Gastroesophageal sphincter (tissue), 4 donors: Measurements from ENCODE around the gene CIROP. TPM values are rescaled to one million over a fixed set of nuclear protein-coding genes. Genes with fewer than 3 reads are reported as not detected.
"Not testable (repeated sequence)": the region's sequence is repeated elsewhere in the genome, so short reads cannot be mapped to it uniquely, and the experiment has no call there.

Experiments
- ATAC-seq: fragments of 150-250 bp; one replicate; pipeline ENCODE4 v1.9.1; 2016; ENCODE audit warnings: mild to moderate bottlenecking, moderate library complexity
- H3K27ac ChIP-seq, 4 donors: fragments of 200-600 bp; sonication (generic) in 3 of 4; 1 replicate in 3 of 4; 2 replicates in 1 of 4; pipeline ENCODE4 v1.5.1; 2016 to 2019
- H3K27me3 ChIP-seq: fragments of 200-600 bp; sonication (generic); one replicate; pipeline ENCODE4 v1.5.1; 2019
- H3K36me3 ChIP-seq, 2 donors: fragments of 200-600 bp; sonication (generic); one replicate each; pipeline ENCODE4 v1.5.1; 2019; ENCODE audit warnings: control low read depth in 1 of 2
- H3K4me1 ChIP-seq, 3 donors: fragments of 200-600 bp; sonication (generic); 1 replicate in 2 of 3; 2 replicates in 1 of 3; pipeline ENCODE4 v1.5.1; 2016 to 2019; ENCODE audit warnings: control low read depth in 2 of 3
- H3K4me3 ChIP-seq, 2 donors: fragments of 200-600 bp; sonication (generic); one replicate each; pipeline ENCODE4 v1.5.1; 2019; ENCODE audit warnings: mild to moderate bottlenecking in 1 of 2, moderate library complexity in 1 of 2
- H3K9me3 ChIP-seq, 3 donors: fragments of 200-600 bp; sonication (generic); one replicate each; pipeline ENCODE4 v1.5.1; 2017 to 2019; ENCODE audit warnings: control low read depth in 2 of 3
- EP300 ChIP-seq: sonication (generic); formaldehyde crosslinking; IDR thresholded peaks from one replicate; pipeline ENCODE4 v1.6.1; 2017; ENCODE audit warnings: antibody characterized with exemption, mild to moderate bottlenecking
- POLR2A ChIP-seq, 2 donors: fragments of 450-650 bp; IDR thresholded peaks; one replicate each; pipeline ENCODE4 v1.6.1; 2017; ENCODE audit warnings: antibody characterized with exemption in 2 of 2, mild to moderate bottlenecking in 2 of 2, moderate library complexity in 1 of 2
- POLR2AphosphoS5 ChIP-seq: sonication (generic); formaldehyde crosslinking; IDR thresholded peaks from one replicate; pipeline ENCODE4 v1.6.1; 2017; ENCODE audit warnings: antibody characterized with exemption
- WGBS, 2 donors: methylation state at CpG; one replicate each; pipeline ENCODE4 v1.1.5; 2018; ENCODE audit warnings: low coverage in 1 of 2; 5-methylcytosine and 5-hydroxymethylcytosine counted together
- total RNA-seq, 4 donors: library from RNA; depleted of rRNA; stranded (reverse); fragments of >200 nt; gene quantifications; one replicate each; pipeline ENCODE4 v1.1.0, GENCODE V29; 2016
- TF ChIP-seq, protein P1 (sequence below), 4 experiments: fragments of 200-600 bp in 2 of 4; fragments of 450-650 bp in 2 of 4; sonication (generic) in 1 of 4; IDR thresholded peaks; one replicate each; pipeline ENCODE4 v1.5.1; 2017 to 2019; ENCODE audit warnings: antibody characterized with exemption in 4 of 4, mild to moderate bottlenecking in 2 of 4, moderate library complexity in 2 of 4

The CIROP gene
- total RNA-seq, 4 donors from 2014 or later = 0.13 to 0.31 TPM; not detected in 2

GRCh38 chr14:23109769-23110168 is 5.0 kb upstream of the CIROP start:
- ATAC-seq = no peak
- Histone ChIP-seq H3K27ac (no peak overlapping the region), H3K9me3 (no peaks in the 10 kb centered on the region), H3K4me3 (no peak overlapping the region), H3K4me1 (peaks cover 0 to 4% (median 0%) of the 10 kb centered on the region in 3 donors), H3K27me3 (peaks cover 35% of the 10 kb centered on the region), H3K36me3 (no peaks in the 10 kb centered on the region)
- 93 to 100% methylated on average over 1 of the region's 1 CpG for WGBS, 2 donors
- TF ChIP-seq POLR2A (IDR thresholded peaks at IDR 0.05) (no peak), POLR2AphosphoS5 (no peak), EP300 (no peak)
- TF ChIP-seq, protein P1, sequence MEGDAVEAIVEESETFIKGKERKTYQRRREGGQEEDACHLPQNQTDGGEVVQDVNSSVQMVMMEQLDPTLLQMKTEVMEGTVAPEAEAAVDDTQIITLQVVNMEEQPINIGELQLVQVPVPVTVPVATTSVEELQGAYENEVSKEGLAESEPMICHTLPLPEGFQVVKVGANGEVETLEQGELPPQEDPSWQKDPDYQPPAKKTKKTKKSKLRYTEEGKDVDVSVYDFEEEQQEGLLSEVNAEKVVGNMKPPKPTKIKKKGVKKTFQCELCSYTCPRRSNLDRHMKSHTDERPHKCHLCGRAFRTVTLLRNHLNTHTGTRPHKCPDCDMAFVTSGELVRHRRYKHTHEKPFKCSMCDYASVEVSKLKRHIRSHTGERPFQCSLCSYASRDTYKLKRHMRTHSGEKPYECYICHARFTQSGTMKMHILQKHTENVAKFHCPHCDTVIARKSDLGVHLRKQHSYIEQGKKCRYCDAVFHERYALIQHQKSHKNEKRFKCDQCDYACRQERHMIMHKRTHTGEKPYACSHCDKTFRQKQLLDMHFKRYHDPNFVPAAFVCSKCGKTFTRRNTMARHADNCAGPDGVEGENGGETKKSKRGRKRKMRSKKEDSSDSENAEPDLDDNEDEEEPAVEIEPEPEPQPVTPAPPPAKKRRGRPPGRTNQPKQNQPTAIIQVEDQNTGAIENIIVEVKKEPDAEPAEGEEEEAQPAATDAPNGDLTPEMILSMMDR (IDR thresholded peaks at IDR 0.05) = no peak

- WGBS, 2 donors = 84 to 90% methylated on average over 2 to 5 of the region's 24 CpGs
- H3K9me3 ChIP-seq, H3K27ac ChIP-seq, H3K4me3 ChIP-seq, ATAC-seq, H3K36me3 ChIP-seq: not testable (repeated sequence)
- H3K27me3 ChIP-seq = peaks cover 23% of the 10 kb centered on the region
- H3K4me1 ChIP-seq = peaks cover 0 to 10% (median 0%) of the 10 kb centered on the region in 3 donors
Observed at GRCh38 chr14:23108169-23108568, 3.4 kb upstream of the CIROP start.

DNA sequence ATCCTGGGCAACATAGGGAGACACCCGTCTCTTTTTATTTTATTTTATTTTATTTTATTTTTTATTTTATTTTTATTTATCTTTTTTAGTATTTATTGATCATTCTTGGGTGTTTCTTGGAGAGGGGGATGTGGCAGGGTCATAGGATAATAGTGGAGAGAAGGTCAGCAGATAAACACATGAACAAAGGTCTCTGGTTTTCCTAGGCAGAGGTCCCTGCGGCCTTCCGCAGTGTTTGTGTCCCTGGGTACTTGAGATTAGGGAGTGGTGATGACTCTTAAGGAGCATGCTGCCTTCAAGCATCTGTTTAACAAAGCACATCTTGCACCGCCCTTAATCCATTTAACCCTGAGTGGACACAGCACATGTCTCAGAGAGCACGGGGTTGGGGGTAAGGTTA is 2.8 kb upstream of the CIROP start:
- Histone ChIP-seq H3K27me3 (peaks cover 17% of the 10 kb centered on the region), H3K4me1 (peaks cover 0 to 10% (median 0%) of the 10 kb centered on the region in 3 donors)
- 87 to 94% methylated on average over 3 of the region's 5 CpGs for WGBS, 2 donors
- H3K4me3 ChIP-seq, ATAC-seq, H3K9me3 ChIP-seq, H3K27ac ChIP-seq, H3K36me3 ChIP-seq: not testable (repeated sequence)

DNA sequence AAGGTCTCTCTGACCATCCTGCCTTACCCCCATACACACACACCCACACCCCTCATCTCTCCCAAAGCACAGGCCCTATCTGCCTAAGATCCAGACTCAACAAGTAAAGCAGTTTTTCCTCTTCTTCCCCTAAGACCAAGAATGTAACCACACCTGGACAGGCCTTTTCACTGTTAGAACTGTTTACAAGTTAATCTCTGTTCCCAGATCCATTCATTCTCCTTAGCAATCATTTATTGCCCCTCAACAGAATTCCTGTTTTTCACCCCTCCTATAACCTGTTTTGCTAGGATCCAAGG is 1.9 kb upstream of the CIROP start:
- no peak for ATAC-seq
- Histone ChIP-seq H3K36me3 (no peaks in the 10 kb centered on the region), H3K27me3 (peaks cover 10% of the 10 kb centered on the region), H3K4me1 (peaks cover 0 to 10% (median 0%) of the 10 kb centered on the region in 3 donors), H3K9me3 (no peaks in the 10 kb centered on the region), H3K27ac (no peak overlapping the region), H3K4me3 (no peak overlapping the region)
- TF ChIP-seq EP300 (no peak), POLR2AphosphoS5 (no peak)
- TF ChIP-seq, protein P1 (IDR thresholded peaks at IDR 0.05) = no peak

DNA sequence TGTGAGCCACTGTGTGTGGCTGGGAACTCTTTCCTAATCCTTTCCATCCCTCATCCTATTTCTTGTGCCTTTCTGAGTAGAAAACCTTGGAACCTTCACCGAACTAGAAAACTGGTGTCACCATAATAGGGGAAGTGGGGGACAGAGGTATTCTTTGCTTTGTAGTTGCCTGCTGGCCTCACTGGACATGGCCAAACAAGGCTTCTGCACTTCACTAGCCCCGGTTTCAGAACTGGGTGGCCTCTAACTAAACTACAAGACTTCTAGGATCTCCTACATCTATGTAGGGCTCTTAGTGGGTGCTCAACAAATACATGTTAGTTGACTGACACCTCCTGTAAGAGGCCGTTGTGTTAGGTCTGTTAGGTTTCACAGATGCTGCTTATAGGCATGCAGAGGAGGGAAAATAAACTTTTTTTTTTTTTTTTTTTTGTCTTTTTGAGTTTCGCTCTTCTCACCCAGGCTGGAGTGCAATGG is 597 bp upstream of the CIROP start:
- Histone ChIP-seq H3K4me1 (peaks cover 0 to 10% (median 0%) of the 10 kb centered on the region in 3 donors), H3K4me3 (no peak overlapping the region), H3K9me3 (no peaks in the 10 kb centered on the region), H3K27ac (no peak overlapping the region), H3K27me3 (no peaks in the 10 kb centered on the region), H3K36me3 (no peaks in the 10 kb centered on the region)
- WGBS, 2 donors = 60 to 94% methylated on average over 1 to 3 of the region's 4 CpGs
- TF ChIP-seq EP300 = no peak
- no peak for TF ChIP-seq POLR2AphosphoS5
- TF ChIP-seq POLR2A (IDR thresholded peaks at IDR 0.05) = no peak
- TF ChIP-seq, protein P1 (IDR thresholded peaks at IDR 0.05) = no peak
- no peak for ATAC-seq

GRCh38 chr14:23104070-23104590 is 659 bp downstream of the CIROP start:
- no peaks in the 10 kb centered on the region for H3K27me3 ChIP-seq
- no peaks in the 10 kb centered on the region for H3K9me3 ChIP-seq
- H3K4me3 ChIP-seq = no peak overlapping the region
- peaks cover 0 to 10% (median 0%) of the 10 kb centered on the region in 3 donors for H3K4me1 ChIP-seq
- 75 to 83% methylated on average over 5 to 6 of the region's 6 CpGs for WGBS, 2 donors
- TF ChIP-seq EP300 (no peak), POLR2AphosphoS5 (no peak), POLR2A (IDR thresholded peaks at IDR 0.05) (no peak)
- TF ChIP-seq, protein P1 (IDR thresholded peaks at IDR 0.05) = no peak
- no peak for ATAC-seq
- no peak overlapping the region for H3K27ac ChIP-seq
- peaks cover 0 to 3% of the 10 kb centered on the region in 2 donors for H3K36me3 ChIP-seq
